OCI-LY3 (cell line): Measurements from ENCODE around the gene BIVM.
A peak's percentile ranks its signal among the peaks of the same experiment; 100 is the strongest.

Source experiments
- H2AFZ ChIP-seq: fragments of 200-600, 300-600 bp; shearing (Covaris generic); 2 replicates; pipeline ENCODE4 v1.6.0; 2014; ENCODE audit warnings: antibody characterized with exemption, low read depth, low read length
- H3K27ac ChIP-seq: fragments of 200-600, 300-600 bp; sonication (generic); 2 replicates; pipeline ENCODE4 v1.5.1; 2014; ENCODE audit warnings: mild to moderate bottlenecking, low read length, moderate library complexity, mixed read lengths
- H3K27me3 ChIP-seq: fragments of 200-600, 300-600 bp; sonication (generic); 2 replicates; pipeline ENCODE4 v1.6.1; 2014; ENCODE audit warnings: low read depth, low read length, mixed read lengths
- H3K36me3 ChIP-seq: fragments of 200-600, 300-600 bp; sonication (generic); replicated peaks from 2 replicates; pipeline ENCODE3; 2014; ENCODE audit warnings: low read depth, low read length, mixed read lengths
- H3K4me1 ChIP-seq: fragments of 300-600, 200-600 bp; sonication (generic); 2 replicates; pipeline ENCODE4 v1.6.1; 2014; ENCODE audit warnings: low read length, mixed read lengths
- H3K4me2 ChIP-seq: fragments of 200-600, 300-600 bp; sonication (generic); 2 replicates; pipeline ENCODE4 v1.6.1; 2014; ENCODE audit warnings: low read length, mixed read lengths
- H3K4me3 ChIP-seq: fragments of 300-600, 200-600 bp; sonication (generic); 2 replicates; pipeline ENCODE4 v1.5.1; 2014; ENCODE audit warnings: antibody characterized with exemption, mild to moderate bottlenecking, low read length, moderate library complexity
- H3K79me2 ChIP-seq: fragments of 300-600, 200-600 bp; shearing (Covaris generic); 2 replicates; pipeline ENCODE4 v1.6.1; 2014; ENCODE audit warnings: mild to moderate bottlenecking, low read length, mixed read lengths
- H3K9ac ChIP-seq: fragments of 300-600, 200-600 bp; shearing (Covaris generic); 2 replicates; pipeline ENCODE4 v1.6.0; 2014; ENCODE audit warnings: mild to moderate bottlenecking, low read length, moderate library complexity
- H3K9me3 ChIP-seq: fragments of 200-600, 300-600 bp; shearing (Covaris generic); 2 replicates; pipeline ENCODE4 v1.6.1; 2014; ENCODE audit warnings: low read length, mixed read lengths; ENCODE audit not compliant: insufficient read depth
- H4K20me1 ChIP-seq: fragments of 200-600, 300-600 bp; sonication (generic); 2 replicates; pipeline ENCODE4 v1.6.1; 2016; ENCODE audit warnings: low read length, mixed read lengths; ENCODE audit not compliant: insufficient read depth
- CTCF ChIP-seq: fragments of 200-600, 300-600 bp; sonication (generic); IDR thresholded peaks from 2 replicates; pipeline ENCODE4 v1.5.1; 2014; ENCODE audit warnings: antibody characterized with exemption, low read length, low read depth
- EZH2phosphoT487 ChIP-seq: fragments of 200-600 bp; shearing (Covaris generic); IDR thresholded peaks from 2 replicates; pipeline ENCODE4 v1.6.1; 2018; ENCODE audit warnings: antibody characterized with exemption, mixed run types, low read depth

BIVM gene

GRCh38 chr13:102814025-102814607, 15.2 kb downstream of the BIVM start:
- no peaks in the 10 kb centered on the region for H3K27me3 ChIP-seq
- H3K4me2 ChIP-seq: peak overlapping the region; percentile 47
- H3K79me2 ChIP-seq: peaks cover 7% of the 10 kb centered on the region; the same call in 1 of the 2 replicates
- no peak overlapping the region; the same call in 1 of the 2 replicates for H3K4me3 ChIP-seq
- peaks cover 12% of the 10 kb centered on the region for H3K4me1 ChIP-seq
- peaks cover 5% of the 10 kb centered on the region; the same call in 1 of the 2 replicates for H3K9me3 ChIP-seq
- no peak overlapping the region for H2AFZ ChIP-seq
- H4K20me1 ChIP-seq: 0 out of 2 replicates have a peak, but pooled peaks cover 7% of the 10 kb centered on the region
- H3K27ac ChIP-seq: no peak overlapping the region
- TF ChIP-seq EZH2phosphoT487: no peak
- no peak for TF ChIP-seq CTCF
- no peak overlapping the region for H3K9ac ChIP-seq
- H3K36me3 ChIP-seq: peaks cover 38% of the 10 kb centered on the region

- Histone ChIP-seq H3K4me3 (no peak overlapping the region), H3K4me2 (no peak overlapping the region), H3K79me2 (peaks cover 7% of the 10 kb centered on the region; the same call in 1 of the 2 replicates), H2AFZ (no peak overlapping the region), H3K27ac (no peak overlapping the region), H3K4me1 (peaks cover 12% of the 10 kb centered on the region), H3K9ac (no peak overlapping the region), H3K27me3 (no peaks in the 10 kb centered on the region), H3K9me3 (peaks cover 5% of the 10 kb centered on the region; the same call in 1 of the 2 replicates), H3K36me3 (peaks cover 38% of the 10 kb centered on the region), H4K20me1 (0 out of 2 replicates have a peak, but pooled peaks cover 7% of the 10 kb centered on the region)
- TF ChIP-seq CTCF (no peak), EZH2phosphoT487 (no peak)
Observed at GRCh38 chr13:102814793-102815192, 15.9 kb downstream of the BIVM start.

- no peaks in the 10 kb centered on the region for H3K27me3 ChIP-seq
- H2AFZ ChIP-seq: no peak overlapping the region
- TF ChIP-seq CTCF (no peak), EZH2phosphoT487 (no peak)
- no peak overlapping the region for H3K9ac ChIP-seq
- peaks cover 35% of the 10 kb centered on the region for H3K36me3 ChIP-seq
- no peak overlapping the region for H3K4me3 ChIP-seq
- H3K79me2 ChIP-seq: 0 out of 2 replicates have a peak, but pooled peaks cover 4% of the 10 kb centered on the region
- H3K9me3 ChIP-seq: peaks cover 5% of the 10 kb centered on the region; the same call in 1 of the 2 replicates
- peaks cover 12% of the 10 kb centered on the region for H3K4me1 ChIP-seq
- H4K20me1 ChIP-seq: 0 out of 2 replicates have a peak, but pooled peaks cover 7% of the 10 kb centered on the region
- no peak overlapping the region for H3K4me2 ChIP-seq
- no peak overlapping the region for H3K27ac ChIP-seq
Observed at GRCh38 chr13:102815788-102816187, 16.9 kb downstream of the BIVM start.

GRCh38 chr13:102816708-102817107, 17.8 kb downstream of the BIVM start:
- H3K27me3 ChIP-seq: no peaks in the 10 kb centered on the region
- no peak overlapping the region for H3K4me2 ChIP-seq
- H3K36me3 ChIP-seq: peaks cover 30% of the 10 kb centered on the region
- H2AFZ ChIP-seq: no peak overlapping the region
- 0 out of 2 replicates have a peak, but pooled peaks cover 7% of the 10 kb centered on the region for H4K20me1 ChIP-seq
- no peak overlapping the region for H3K27ac ChIP-seq
- no peak overlapping the region for H3K9ac ChIP-seq
- 0 out of 2 replicates have a peak, but pooled peaks cover 4% of the 10 kb centered on the region for H3K79me2 ChIP-seq
- no peak overlapping the region for H3K4me3 ChIP-seq
- no peaks in the 10 kb centered on the region for H3K9me3 ChIP-seq
- H3K4me1 ChIP-seq: peaks cover 12% of the 10 kb centered on the region
- TF ChIP-seq EZH2phosphoT487: no peak
- TF ChIP-seq CTCF: no peak
